GM13976 (cell line): ENCODE results near the gene PUS1.
"Not testable (repeated sequence)": the region's sequence is repeated elsewhere in the genome, so short reads cannot be mapped to it uniquely, and the experiment has no call there.

Experiments
- DNase-seq: peaks from one replicate; pipeline ENCODE4 v3.0.0; 2012; ENCODE audit warnings: low spot score
- in situ Hi-C: fragments of 300-500 bp; cut with MboI; formaldehyde crosslinking; loops from one replicate; pipeline ENCODE4 v1.12.0; 2022; ENCODE audit warnings: low sequenced_read_pairs, mixed read lengths, inconsistent platforms; ENCODE audit not compliant: unreplicated experiment
- TF ChIP-seq, protein P1 (sequence below): IDR thresholded peaks from 2 replicates; pipeline ENCODE4 v1.5.1; 2012; ENCODE audit warnings: borderline replicate concordance, mild to moderate bottlenecking; ENCODE audit not compliant: insufficient read depth; ENCODE audit errors: extremely low read depth, missing control alignments, control extremely low read depth

The PUS1 gene

DNA sequence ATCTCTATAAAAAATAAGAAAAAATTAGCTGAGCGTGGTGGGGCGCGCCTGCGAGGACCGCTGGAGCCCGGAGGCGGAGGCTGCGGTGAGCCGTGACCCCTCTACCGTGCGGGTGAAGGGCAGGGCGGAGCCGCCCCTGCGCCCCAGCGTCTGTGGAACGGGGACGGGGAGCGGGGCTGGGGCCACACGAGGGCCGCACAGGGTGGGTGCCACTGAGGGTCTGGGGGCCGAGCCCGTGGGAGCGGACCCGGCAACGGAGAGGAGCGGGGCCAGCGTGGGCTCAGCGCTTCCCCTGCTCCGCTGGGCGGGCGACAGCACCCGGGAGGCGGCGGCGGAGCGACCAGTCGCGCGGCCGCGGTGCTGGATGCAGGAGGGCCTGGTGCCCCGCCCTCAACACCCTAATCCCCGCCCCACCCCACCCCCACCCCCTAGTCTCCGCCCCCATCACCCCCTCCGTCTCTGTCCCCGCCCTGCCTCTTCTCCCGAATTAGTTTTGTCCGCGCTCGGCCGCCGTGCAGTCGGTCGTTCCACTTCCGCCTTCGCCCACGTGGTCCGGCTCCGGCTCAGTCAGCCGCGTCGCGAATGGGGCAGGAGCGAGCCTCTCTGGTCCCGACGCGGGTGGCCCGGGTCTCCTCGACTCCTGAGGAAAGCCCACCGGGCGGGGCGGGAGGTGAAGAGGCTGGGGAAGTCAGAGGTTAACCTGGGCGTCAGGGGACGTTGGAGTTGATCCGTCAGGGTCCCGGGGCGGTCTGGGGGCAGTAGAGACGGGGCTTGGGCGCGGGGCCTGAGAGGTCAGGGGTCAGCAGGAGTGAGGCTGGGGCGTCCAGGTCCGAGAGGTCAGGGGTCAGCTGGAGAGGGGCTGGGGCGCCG lies at the start of gene PUS1:
PUS1 (plus strand) TSS at position 566 of the 870 bp plus-strand sequence. CDS start 447 bp downstream, outside the sequence.
- in situ Hi-C loops, result no loop called here
- peak; percentile 99 for DNase-seq
- TF ChIP-seq, protein P1, sequence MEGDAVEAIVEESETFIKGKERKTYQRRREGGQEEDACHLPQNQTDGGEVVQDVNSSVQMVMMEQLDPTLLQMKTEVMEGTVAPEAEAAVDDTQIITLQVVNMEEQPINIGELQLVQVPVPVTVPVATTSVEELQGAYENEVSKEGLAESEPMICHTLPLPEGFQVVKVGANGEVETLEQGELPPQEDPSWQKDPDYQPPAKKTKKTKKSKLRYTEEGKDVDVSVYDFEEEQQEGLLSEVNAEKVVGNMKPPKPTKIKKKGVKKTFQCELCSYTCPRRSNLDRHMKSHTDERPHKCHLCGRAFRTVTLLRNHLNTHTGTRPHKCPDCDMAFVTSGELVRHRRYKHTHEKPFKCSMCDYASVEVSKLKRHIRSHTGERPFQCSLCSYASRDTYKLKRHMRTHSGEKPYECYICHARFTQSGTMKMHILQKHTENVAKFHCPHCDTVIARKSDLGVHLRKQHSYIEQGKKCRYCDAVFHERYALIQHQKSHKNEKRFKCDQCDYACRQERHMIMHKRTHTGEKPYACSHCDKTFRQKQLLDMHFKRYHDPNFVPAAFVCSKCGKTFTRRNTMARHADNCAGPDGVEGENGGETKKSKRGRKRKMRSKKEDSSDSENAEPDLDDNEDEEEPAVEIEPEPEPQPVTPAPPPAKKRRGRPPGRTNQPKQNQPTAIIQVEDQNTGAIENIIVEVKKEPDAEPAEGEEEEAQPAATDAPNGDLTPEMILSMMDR, result no peak

DNA sequence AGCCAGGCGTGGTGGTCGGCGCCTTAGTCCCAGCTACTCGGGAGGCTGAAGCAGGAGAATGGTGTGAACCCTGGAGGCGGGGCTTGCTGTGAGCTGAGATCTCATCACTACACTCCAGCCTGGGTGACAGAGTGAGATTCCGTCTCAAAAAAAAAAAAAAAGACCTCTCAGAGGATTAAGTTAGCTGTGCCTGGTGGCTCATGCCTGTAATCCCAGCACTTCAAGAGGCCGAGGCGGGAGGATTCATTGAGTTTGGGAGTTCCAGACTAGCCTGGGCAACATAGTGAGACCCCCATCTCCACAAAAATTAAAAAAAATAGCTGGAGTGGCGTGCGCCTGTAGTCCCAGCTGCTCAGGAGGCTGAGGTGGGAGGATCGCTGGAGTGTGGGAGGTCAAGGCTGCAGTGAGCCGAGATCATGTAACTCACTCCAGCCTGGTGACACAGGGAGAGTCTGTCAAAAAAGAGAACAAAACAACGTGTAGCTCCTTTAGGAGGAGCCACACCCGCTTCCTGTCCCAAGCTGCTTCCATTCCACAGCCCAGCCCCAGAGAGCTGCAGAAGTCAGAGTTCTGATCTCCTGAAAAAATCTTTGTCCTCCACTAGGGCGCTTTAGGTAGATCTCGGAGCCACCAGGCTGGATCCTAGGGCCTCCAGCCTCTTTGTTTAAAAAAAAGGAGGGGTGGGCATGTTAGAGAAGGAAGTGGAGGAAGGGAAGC lies 46.1 kb upstream of the PUS1 start:
- TF ChIP-seq, protein P1, result no peak
- no peak for DNase-seq
- in situ Hi-C loops, result no loop called here

DNA sequence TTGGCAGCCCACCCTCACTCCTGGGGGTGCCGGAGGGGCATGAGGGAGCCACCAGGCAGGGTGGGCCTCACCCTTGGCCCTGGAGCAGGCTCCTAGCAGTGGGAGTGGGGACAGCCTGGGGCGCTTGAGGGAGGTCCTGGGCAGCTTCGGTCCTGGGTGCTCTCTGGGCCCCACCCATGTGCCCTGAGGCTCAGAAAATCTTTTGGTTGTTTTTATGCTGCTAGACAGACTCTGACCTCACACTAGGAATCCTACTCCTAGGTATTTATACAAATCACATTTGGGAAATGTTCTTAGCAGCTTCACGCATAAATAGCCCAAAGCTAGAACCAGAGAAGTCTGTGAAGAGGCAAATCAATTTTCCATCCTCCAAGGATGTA lies 45.6 kb upstream of the PUS1 start:
- DNase-seq, result no peak
- in situ Hi-C loops, result no loop called here
- TF ChIP-seq, protein P1, result no peak

DNA sequence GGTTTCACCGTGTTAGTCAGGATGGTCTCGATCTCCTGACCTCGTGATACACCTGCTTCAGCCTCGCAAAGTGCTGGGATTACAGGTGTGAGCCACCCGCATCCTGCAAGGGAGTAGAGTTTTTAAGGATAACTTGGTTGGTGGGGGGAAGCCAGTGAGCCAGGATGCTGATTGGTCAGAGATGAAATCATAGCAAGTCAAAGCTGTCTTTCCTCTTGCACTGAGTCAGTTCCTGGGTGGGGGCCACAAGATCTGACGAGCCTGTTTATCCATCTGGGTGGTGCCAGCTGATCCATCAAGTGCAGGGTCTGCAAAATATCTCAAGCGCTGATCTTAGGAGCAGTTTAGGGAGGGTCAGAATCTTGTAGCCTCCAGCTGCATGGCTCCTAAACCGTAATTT lies 44.0 kb upstream of the PUS1 start:
- DNase-seq, in situ Hi-C loops: not testable (repeated sequence)

DNA sequence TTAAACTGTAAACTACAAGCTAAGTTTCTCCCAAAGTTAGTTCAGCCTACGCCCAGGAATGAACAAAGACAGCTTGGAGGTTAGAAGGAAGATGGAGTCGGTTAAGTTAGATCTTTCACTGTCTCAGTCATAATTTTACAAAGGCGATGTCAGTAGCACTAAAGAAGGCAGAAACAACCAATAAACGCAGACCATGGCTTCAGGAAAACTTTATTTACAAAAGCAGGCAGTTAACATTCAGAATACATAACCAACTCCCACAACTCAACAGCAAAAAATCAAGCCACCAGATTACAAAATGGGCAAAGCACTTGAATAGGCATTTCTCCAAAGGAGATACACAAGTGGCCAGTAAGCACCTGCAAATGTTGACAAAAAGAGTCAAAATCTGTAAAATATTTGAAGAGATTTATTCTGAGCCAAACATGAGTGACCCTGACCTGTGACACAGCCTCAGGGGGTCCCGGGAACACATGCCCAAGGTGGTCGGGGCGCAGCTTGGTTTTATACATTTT lies 43.5 kb upstream of the PUS1 start:
- no peak for DNase-seq
- TF ChIP-seq, protein P1, result no peak
- in situ Hi-C loops, result no loop called here

DNA sequence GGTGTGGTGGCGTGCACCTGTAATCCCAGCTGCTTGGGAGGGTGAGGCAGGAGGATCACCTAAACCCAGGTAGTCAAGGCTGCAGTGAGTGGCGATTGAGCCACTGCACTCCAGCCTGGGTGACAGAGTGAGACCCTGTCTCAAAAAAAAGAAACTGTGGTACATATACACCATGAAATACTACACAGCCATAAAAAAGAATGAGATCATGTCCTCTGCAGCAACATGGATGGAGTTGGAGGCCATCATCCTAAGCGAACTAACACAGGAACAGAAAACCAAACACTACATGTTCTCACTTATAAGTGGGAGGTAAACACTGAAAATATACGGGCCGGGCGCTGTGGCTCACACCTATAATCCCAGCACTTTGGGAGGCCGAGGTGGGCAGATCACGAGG lies 37.4 kb upstream of the PUS1 start:
- DNase-seq, in situ Hi-C loops: not testable (repeated sequence)

DNA sequence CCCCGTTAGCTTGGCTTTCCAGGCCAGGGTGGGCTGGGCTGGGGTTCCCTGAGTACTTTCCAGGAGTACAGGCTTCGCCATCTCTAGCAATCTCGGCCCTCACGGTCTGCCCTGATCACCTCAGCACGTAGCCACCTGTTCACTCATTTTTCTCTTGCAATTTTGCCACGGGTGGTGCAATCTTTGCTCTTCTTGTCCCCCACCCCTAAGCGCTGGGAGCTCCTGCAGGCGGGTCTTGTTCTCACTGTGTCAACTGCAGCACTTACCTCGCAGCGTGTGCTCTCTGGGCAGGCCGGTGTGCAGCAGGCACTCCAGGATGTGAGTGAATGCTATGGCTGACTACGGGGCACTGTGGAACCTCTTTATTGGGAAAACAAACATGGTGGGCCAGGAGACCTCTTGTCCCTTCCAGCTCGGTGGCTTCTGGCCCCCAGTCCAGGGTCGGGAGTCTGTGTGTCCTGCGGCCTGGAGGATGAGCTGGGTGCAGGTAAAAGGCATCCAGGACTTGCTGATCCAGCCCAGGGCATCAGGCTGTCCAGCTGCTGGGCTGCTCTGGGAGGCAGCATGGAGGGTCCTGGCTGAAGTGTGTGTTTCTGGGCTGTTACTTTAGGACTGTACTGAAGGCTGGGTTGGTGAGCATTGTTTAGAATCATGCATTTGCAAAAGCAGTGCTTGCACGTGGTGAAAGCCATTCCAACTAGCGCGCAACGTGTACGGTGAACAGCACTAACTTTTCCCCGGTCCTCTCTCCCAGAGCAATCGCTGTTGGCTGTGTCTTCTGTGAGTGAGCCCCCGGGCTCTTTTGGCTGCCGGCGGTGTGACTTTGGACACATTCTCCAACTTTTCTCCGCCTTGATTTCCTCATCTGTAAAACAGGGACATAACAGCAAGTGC lies 36.1 kb upstream of the PUS1 start:
- peak; percentile 20 for DNase-seq
- in situ Hi-C loops, result no loop called here
- TF ChIP-seq, protein P1, result no peak
